GM21447 (cell line): ENCODE measurements around the gene ANKRD13D.

Experiments used
- ATAC-seq: cut with Tn5 transposase; IDR thresholded peaks from one replicate; pipeline ENCODE4 v1.9.1; 2021; ENCODE audit not compliant: unreplicated experiment

ANKRD13D gene

DNA sequence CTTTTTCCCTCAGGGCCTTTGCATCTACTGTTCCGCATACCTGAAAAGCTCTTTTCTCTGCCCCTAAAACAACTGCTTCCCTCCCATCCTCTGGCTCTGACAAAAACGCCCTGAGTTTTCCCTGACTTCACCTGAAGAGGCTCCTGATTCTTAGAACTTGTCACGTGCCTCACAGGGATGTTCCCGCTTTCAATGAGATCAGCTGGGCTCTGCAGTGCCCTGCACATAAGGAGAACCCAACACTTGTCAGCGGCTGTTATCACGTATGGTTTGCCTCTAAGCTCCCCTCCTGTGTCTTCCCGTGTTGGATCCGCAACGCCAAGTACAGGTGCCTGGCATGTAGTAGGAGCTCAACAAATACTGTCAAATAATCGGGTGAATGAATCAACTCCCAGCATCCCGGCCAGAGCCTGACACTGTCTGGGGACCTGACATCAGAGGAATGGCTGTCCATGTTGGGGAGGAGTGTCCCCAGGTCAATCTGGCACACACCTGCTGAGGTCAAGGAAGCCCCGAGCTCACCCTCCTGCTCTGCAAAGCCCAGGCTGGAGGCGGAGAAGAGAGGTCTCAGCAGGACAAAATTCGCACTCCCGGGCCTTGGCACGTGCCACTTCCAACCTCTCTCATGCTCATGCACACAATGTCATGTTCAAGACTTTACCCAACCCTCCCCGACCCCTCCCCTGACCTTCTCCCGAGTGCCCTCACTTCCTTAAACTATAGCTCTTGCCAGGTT, 27.0 kb upstream of the ANKRD13D start:
- no peak for ATAC-seq

- ATAC-seq: no peak
Observed at GRCh38 chr11:67262731-67263675, 26.1 kb upstream of the ANKRD13D start.

- ATAC-seq: no peak
Observed at GRCh38 chr11:67264260-67264659, 24.8 kb upstream of the ANKRD13D start.

- no peak for ATAC-seq
Observed at GRCh38 chr11:67264877-67265632, 24.0 kb upstream of the ANKRD13D start.

DNA sequence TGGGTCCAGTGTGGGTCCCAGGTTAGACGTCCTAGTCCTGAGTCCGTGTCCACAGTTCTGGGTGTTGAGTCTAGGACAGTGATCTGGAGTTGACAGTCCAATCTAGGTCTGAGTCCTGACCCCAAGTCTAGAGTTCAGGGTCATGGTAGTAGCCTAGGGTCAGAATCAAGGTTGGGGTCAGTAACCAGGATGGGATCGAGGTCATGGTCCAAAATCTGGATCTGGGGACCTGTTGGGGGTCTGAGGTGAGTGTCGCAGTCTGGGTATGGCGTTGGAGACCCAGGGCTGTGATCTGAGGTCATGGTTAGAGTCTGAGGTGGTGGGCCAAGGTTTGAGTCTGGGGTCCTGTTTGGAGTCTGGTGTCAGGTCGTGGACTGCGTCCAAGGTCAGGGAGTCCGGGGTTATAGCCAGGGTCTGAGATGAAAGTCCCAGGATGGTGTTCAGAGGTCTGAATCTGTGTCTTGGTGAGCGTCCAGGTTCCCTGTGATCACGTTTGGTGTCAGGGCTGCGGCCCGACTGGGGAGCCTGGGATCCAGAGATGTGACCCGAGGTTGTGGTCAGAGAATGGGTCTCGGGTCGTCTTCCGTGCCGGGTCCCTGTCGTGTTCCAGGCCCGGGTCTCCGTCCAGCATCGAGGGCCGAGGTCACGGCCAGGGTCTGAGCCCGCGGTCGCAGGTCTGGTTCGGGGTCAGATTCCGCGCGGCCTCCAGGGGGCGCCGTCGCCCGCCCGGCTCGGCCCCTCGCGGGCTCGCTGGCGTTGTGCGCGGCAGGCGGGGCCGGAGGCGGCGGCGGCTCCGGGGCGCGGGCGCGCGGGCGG, 23.3 kb upstream of the ANKRD13D start:
- ATAC-seq: no peak

DNA sequence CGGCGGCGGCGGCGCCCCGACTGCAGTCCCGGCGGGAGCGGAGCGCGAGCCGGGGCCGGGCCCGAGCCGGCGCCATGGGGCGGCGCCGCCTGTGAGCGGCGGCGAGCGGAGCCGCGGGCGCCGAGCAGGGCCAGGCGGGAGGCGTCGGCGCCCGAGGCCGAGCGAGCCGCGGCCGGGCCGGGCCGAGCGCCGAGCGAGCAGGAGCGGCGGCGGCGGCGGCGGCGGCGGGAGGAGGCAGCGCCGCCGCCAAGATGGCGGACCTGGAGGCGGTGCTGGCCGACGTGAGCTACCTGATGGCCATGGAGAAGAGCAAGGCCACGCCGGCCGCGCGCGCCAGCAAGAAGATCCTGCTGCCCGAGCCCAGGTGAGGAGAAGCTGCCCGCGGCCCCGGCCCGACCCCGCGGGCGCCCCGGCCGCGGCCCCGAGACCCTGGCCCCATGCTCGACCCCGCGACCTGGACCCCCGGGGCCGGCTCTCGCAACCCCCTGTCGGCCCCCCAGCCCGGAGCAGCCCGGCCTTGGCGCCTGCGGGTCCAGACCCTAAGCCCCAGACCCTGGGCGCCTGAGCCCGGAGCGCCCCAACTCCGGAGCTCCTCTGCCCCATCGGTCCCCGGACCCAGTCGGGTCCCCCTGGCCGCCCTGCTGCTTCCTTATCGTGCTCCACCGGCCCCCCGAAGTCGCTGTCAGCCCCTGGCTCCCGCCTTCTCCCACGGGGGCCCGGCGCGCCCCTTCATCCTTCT, 22.5 kb upstream of the ANKRD13D start, which contains the start of gene GRK2:
TSS of gene GRK2 (plus strand) at position 25 of the 739 bp plus-strand sequence. CDS start at position 252, 227 bp downstream.
- ATAC-seq: no peak

DNA sequence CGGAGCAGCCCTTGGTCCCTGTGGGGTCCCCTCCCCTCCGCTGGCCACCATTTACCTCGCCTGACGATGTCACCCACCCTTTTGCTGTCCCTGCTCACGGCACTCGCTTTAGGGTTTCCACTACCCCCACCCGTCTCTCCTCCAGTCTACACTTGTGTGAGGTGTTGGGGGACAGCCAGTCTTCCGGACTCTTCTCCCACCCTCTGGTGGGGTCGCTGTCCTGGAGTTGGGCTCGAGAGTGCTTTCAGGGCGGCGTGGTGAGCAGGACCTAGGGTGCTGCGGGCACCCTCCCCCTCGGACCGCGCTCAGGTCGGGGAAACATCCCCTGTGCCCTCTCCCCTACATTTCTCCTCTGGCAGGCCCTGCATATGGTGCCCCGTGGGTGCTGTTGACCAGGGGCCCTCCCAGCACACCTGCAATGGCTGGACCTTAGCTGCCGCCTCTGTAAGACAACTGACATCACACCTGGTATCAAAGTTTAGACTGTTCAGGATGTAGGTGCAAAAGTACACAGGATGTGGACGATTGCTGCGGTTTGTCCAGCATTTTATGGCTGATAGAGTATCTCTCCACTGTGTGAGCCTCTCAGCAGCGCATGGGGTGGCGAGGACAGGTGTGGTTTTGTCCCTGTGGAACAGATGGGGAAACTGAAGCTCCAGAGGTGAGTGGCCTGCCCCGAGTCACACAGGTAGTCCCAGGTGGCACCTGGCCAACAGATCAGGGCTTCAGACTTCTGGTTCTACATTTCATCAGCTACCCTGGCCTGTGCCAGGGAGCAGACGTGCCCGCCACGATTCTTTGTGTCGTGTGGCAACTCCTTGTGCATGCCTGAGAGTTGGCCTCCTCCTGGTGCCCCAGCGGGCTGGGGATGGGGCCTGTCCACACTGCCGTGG, 21.7 kb upstream of the ANKRD13D start:
- ATAC-seq: no peak

DNA sequence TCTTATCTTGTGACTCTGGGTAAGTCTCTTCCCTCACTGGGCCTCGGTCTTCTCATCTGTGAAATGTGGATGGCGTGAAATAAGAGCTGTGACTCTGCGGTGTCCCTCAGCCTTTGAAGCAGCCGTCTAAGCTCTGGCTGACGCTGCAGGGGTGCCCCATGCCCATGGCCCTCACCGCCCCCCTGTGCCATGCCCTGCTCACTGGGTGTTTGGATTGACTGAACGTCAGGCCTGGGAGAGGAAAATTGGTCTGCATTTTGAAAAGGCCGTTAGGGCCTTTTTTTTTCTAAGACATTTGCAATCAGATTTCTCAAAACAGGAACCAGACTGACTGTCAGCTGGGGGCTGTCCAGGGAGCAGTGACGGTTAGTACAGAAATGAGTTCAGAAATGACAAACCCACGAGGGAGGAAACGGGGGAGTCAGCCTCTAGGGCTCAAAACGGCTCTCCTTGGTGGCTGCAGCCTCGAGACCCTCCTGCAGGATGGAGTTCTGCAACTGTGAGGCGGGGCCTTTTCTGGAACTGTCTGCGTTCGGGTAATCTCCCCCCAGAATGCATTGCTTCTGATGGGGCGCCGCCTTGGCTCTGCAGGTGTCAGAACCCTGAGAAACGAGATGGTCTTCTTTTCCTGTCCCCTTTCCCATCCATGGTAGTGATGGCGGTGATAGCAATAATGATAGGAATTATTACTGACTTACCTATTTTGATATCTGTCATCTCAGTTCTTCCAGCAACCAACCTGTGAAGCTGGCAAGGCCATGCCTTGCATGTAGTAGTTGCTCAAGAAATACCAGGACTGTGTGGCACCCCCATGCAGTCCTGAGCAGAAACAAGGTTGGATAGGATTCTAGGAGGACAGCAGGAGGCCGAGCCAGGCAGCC, 20.8 kb upstream of the ANKRD13D start:
- peak; percentile 53 for ATAC-seq

GRCh38 chr11:67268962-67269268, 20.2 kb upstream of the ANKRD13D start:
- no peak for ATAC-seq

DNA sequence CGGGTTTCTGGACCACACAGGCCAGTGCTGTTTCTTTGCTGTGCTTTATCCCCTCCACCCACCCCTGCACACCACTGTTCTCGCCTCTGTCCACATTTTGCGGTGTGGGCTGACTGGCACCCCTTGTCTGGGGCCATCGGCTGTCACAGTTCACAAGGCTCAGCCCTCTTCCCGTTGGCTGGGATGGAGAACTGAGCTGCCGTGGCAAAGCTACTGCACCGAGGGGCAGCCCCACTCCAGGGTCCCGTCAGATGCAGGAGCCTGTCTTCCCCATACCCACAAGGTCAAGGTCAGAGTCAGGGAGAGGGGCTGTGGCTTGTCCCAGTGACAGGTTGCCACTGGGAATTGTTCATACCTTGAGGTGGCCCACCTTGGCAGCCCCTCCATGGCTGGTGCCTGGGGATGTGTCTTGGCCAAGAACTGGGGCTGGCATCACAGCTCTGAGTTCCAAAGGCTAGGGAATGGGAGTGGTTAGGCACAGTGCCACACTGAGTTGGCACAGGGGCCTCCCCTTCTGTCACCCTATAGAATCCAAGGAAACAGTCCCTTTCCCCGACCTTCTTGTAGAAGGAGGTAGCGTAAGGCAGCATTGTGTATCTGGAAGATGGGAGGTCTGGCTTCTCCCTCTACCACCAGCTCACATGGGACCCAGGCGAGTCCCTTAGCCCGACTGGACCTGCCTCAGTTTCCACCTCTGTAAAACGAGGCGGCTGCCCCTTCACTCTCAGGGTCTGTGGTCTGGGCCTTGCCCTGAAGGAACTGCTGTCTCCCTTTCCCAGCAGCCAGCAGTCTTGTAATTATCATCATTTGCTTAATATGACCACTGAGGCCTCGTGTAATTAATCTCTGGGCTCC, 19.5 kb upstream of the ANKRD13D start:
- no peak for ATAC-seq

- ATAC-seq: no peak
Observed at GRCh38 chr11:67270256-67271204, 18.6 kb upstream of the ANKRD13D start.

GRCh38 chr11:67271205-67271540, 17.9 kb upstream of the ANKRD13D start:
- ATAC-seq: no peak

DNA sequence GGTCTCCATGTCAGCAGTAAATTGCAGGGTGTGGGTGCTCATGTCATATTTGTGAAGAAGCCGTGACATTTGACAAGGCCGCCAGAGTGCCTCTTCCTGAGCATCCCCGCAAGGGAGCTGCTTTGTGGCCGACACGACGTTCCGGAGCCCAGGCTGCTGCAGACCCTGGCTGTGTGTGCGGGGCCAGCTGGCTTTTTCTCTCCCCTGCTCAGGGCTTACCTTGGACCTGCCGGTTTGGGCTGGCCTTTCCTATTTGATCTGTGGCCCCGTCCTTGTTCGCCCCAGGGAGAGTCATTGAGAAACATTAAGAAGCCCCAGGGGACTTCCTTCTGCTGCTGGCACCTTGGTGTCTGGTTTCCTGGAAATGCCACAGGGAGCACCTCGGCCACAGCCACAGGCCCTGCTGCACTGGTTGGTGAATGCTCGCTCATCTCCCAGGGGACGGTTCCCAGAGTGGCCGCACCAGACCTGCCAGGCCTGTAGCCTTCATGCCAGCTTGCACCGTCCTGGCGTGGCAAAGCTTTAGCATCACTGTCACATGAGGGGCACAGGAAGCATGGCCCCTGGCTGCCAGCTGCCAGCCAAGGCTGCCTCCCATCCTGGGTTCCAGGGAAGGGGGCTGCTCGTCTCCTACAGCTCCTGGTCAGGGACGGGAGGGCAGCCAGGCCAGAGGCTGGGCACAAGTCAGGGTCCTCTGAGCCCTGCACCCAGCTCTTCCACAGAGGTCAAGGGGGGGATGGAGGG, 17.4 kb upstream of the ANKRD13D start:
- ATAC-seq: no peak

- ATAC-seq: no peak
Observed at GRCh38 chr11:67272327-67273259, 16.5 kb upstream of the ANKRD13D start.
